ENCODE measurements around the gene OLA1. TPM values are rescaled to one million over a fixed set of nuclear protein-coding genes. Genes with fewer than 3 reads are reported as not detected.

Gene OLA1
- total and polyA plus RNA-seq, 9 of the 15 experiments (the other 6 are each of a cell fraction or from before 2014, with no cell fraction given) = 208 to 353 (median 225) TPM

GRCh38 chr2:174035981-174036742 is 212.2 kb downstream of the OLA1 start (continued):
- TF ChIP-seq, protein P1, sequence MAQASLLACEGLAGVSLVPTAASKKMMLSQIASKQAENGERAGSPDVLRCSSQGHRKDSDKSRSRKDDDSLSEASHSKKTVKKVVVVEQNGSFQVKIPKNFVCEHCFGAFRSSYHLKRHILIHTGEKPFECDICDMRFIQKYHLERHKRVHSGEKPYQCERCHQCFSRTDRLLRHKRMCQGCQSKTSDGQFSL (CRISPR knock-in tag; IDR thresholded peaks at IDR 0.05) = no peak
- TF ChIP-seq, protein P1 (tag; IDR thresholded peaks at IDR 0.05) = no peak
- TF ChIP-seq FIP1L1 (IDR thresholded peaks at IDR 0.05; ENCODE audit: low read depth, low read length, poor library complexity, severe bottlenecking) = no peak
- no peak for TF ChIP-seq CTBP1 (IDR thresholded peaks at IDR 0.05; ENCODE audit: borderline replicate concordance)
- TF ChIP-seq, protein P2, sequence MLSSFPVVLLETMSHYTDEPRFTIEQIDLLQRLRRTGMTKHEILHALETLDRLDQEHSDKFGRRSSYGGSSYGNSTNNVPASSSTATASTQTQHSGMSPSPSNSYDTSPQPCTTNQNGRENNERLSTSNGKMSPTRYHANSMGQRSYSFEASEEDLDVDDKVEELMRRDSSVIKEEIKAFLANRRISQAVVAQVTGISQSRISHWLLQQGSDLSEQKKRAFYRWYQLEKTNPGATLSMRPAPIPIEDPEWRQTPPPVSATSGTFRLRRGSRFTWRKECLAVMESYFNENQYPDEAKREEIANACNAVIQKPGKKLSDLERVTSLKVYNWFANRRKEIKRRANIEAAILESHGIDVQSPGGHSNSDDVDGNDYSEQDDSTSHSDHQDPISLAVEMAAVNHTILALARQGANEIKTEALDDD (IDR thresholded peaks at IDR 0.05) = peak; percentile 61; the same call in 1 of the 2 replicates
- no peak for TF ChIP-seq MED1 (CRISPR knock-in tag; IDR thresholded peaks at IDR 0.05; ENCODE audit: borderline replicate concordance)
- no peak for TF ChIP-seq FOXJ2 (tag; IDR thresholded peaks at IDR 0.05)
- no peak for TF ChIP-seq ZNF589 (CRISPR knock-in tag; IDR thresholded peaks at IDR 0.05; ENCODE audit: low read depth)
- TF ChIP-seq, protein P3, sequence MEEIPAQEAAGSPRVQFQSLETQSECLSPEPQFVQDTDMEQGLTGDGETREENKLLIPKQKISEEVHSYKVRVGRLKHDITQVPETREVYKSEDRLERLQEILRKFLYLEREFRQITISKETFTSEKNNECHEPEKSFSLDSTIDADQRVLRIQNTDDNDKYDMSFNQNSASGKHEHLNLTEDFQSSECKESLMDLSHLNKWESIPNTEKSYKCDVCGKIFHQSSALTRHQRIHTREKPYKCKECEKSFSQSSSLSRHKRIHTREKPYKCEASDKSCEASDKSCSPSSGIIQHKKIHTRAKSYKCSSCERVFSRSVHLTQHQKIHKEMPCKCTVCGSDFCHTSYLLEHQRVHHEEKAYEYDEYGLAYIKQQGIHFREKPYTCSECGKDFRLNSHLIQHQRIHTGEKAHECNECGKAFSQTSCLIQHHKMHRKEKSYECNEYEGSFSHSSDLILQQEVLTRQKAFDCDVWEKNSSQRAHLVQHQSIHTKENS (CRISPR knock-in tag; IDR thresholded peaks at IDR 0.05) = no peak
- TF ChIP-seq ID3 (CRISPR knock-in tag; IDR thresholded peaks at IDR 0.05) = no peak
- no peak for TF ChIP-seq ID3 (tag; IDR thresholded peaks at IDR 0.05)
- no peak for TF ChIP-seq ZNF274 (IDR thresholded peaks at IDR 0.05; ENCODE audit: borderline replicate concordance, low read depth, low read length)
- no peak for TF ChIP-seq KLF10 (CRISPR knock-in tag; IDR thresholded peaks at IDR 0.05)
- TF ChIP-seq SRSF9 (IDR thresholded peaks at IDR 0.05; ENCODE audit: borderline replicate concordance, low read depth, low read length) = no peak
- TF ChIP-seq SAFB (IDR thresholded peaks at IDR 0.05; ENCODE audit: borderline replicate concordance, low read depth, low read length) = no peak
- TF ChIP-seq SFPQ (IDR thresholded peaks at IDR 0.05; ENCODE audit: low read depth, low read length) = no peak
- TF ChIP-seq PRMT5 (CRISPR knock-in tag; IDR thresholded peaks at IDR 0.05) = no peak
- TF ChIP-seq, protein P4, sequence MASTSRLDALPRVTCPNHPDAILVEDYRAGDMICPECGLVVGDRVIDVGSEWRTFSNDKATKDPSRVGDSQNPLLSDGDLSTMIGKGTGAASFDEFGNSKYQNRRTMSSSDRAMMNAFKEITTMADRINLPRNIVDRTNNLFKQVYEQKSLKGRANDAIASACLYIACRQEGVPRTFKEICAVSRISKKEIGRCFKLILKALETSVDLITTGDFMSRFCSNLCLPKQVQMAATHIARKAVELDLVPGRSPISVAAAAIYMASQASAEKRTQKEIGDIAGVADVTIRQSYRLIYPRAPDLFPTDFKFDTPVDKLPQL (IDR thresholded peaks at IDR 0.05; ENCODE audit: extremely low read depth, insufficient read length) = no peak
- no peak for TF ChIP-seq EGR1 (conservative IDR thresholded peaks at IDR 0.05)
- no peak for TF ChIP-seq SIN3A (IDR thresholded peaks at IDR 0.05; ENCODE audit: borderline replicate concordance in 2 of 2, control insufficient read depth in 1 of 2, low read depth in 2 of 2, low read length in 2 of 2)
- TF ChIP-seq ADNP (tag; IDR thresholded peaks at IDR 0.05) = no peak
- no peak for TF ChIP-seq ELF2 (CRISPR knock-in tag; IDR thresholded peaks at IDR 0.05)

Data from K562 (cell line).